ENCODE measurements around the gene MTCH2. TPM values are rescaled to one million over a fixed set of nuclear protein-coding genes. Genes with fewer than 3 reads are reported as not detected.
"Not testable (repeated sequence)": the region's sequence is repeated elsewhere in the genome, so short reads cannot be mapped to it uniquely, and the experiment has no call there.

The MTCH2 gene
- total RNA-seq, result 10 to 100 TPM; 23.6 to 23.9 TPM
- 10 to 100 TPM; 58.8 to 66.8 TPM for polyA plus RNA-seq

DNA sequence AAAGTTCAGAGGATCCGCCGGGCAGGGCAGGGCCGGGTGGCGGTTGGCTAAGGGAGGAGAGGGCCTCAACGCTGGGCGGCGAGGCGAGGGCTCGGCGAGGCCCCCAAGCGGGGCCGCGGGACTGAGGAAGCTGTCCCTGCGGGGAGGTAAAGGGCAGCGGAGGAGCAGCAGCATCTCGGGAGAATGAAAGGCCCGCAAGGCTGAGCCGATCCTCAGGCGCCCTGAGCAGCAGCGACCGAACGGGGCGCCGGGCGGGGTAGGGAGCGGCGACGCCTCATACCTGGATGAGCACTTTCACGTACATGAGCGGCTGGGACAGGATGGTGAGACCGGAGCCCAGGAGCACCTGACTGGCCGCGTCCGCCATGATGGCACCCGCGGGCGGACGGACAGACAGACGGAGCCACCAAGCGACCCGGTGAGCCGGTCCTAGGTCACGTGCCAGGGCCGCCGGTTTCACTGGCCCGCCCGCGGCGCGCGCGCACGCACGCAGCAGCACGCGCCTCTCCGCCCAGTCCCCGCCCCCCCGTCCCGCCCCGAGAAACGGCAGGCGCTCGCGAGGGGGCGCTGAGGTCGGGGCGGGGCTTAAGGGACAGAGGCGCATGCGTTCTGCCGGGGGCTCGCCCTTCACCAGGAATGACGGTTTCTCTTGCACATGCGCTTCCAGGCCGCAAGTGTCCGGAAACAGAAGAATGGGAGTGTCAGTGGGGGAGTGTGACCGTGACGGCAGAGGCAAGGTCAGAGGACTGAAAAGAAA is at the start of gene MTCH2:
Gene MTCH2 (minus strand): TSS at position 461 of the 757 bp plus-strand sequence. CDS start 94 bp downstream, at position 367.
- POLR2A ChIA-PET (ENCODE audit: partially characterized antibody), result interaction anchor here (2.4 kb wide), 1 partner anchor 73 kb away, joined by 7 read pairs; the partner anchor contains the start of gene AGBL2
- H3K36me3 ChIP-seq (ENCODE audit: insufficient read depth, low read length), result peaks cover 7% of the 10 kb centered on the region
- Mint-ChIP-seq H3K36me3 (peaks cover 15 to 25% of the 10 kb centered on the region in 2 donors), H3K27me3 (no peaks in the 10 kb centered on the region), H3K4me3 (peak within 1 kb of the TSS; percentile 82 to 98 (median 96)), H3K9me3 (no peaks in the 10 kb centered on the region), H3K4me1 (peaks cover 11 to 31% (median 18%) of the 10 kb centered on the region in 4 donors), H3K27ac (peak within 1 kb of the TSS; percentile 84 to 99 (median 98))
- peaks cover 23% of the 10 kb centered on the region for H3K4me1 ChIP-seq (ENCODE audit: insufficient read depth, low read length)
- DNase-seq, result peak; percentile 95 to 96 (median 96)
- intact Hi-C loops (cut with micrococcal nuclease), result loop anchor here (1.0 to 5.0 kb wide), 7 partner anchors 73 to 468 kb away; partner anchors contain the start of genes AGBL2, CELF1, FNBP4 and NUP160
- H3K9me3 ChIP-seq (ENCODE audit: control insufficient read depth in 1 of 2, low read length in 2 of 2), result no peaks in the 10 kb centered on the region
- CTCF ChIA-PET (ENCODE audit: partially characterized antibody), result interaction anchor here (0.6 to 0.9 kb wide), 4 partner anchors 73 to 119 kb away, joined by 3 to 4 read pairs (median 4); partner anchors contain the start of gene AGBL2
- H3K27ac ChIP-seq (ENCODE audit: low read depth, low read length), result peak within 1 kb of the TSS; percentile 93
- H3K4me3 ChIP-seq (ENCODE audit: low read length in 2 of 2), result peak within 1 kb of the TSS; percentile 86 to 90
- H3K27me3 ChIP-seq (ENCODE audit: insufficient read depth, low read length), result no peaks in the 10 kb centered on the region

DNA sequence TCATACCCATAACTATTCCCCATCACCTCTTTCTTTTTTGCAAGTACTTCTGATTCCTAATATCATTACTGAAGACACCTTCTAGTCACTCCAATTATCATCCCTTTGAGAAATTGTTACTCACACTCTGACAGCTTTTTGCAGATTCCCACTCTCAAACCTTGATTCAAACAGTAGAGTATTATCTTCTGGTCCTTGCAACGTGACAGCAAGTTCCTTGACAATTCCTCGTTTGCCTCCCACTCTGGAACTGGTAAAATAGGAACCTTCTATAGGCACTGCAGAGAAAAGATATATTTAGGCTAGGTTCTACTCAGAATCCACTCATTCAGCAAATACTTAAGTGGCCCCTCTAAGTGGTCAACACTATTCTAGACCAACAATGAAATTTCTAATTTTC is 49.6 kb upstream of the MTCH2 start:
- no peak overlapping the region for H3K27ac ChIP-seq (ENCODE audit: low read depth, low read length)
- no peak for DNase-seq
- intact Hi-C loops (cut with micrococcal nuclease), result no loop called here
- H3K27ac Mint-ChIP-seq, result no peak overlapping the region
- peaks cover 4 to 7% (median 5%) of the 10 kb centered on the region in 4 donors for H3K4me1 Mint-ChIP-seq
- no peak overlapping the region for H3K4me3 Mint-ChIP-seq
- H3K36me3 Mint-ChIP-seq, result no peaks in the 10 kb centered on the region
- no peaks in the 10 kb centered on the region for H3K27me3 Mint-ChIP-seq
- no peaks in the 10 kb centered on the region for H3K9me3 ChIP-seq (ENCODE audit: control insufficient read depth in 1 of 2, low read length in 2 of 2)
- H3K4me1 ChIP-seq (ENCODE audit: insufficient read depth, low read length), result no peaks in the 10 kb centered on the region
- CTCF ChIA-PET (ENCODE audit: partially characterized antibody), result no interaction called here
- no peaks in the 10 kb centered on the region for H3K9me3 Mint-ChIP-seq
- no peaks in the 10 kb centered on the region for H3K27me3 ChIP-seq (ENCODE audit: insufficient read depth, low read length)
- H3K36me3 ChIP-seq (ENCODE audit: insufficient read depth, low read length), result no peaks in the 10 kb centered on the region
- no peak overlapping the region for H3K4me3 ChIP-seq (ENCODE audit: low read length in 2 of 2)
- POLR2A ChIA-PET (ENCODE audit: partially characterized antibody), result no interaction called here

DNA sequence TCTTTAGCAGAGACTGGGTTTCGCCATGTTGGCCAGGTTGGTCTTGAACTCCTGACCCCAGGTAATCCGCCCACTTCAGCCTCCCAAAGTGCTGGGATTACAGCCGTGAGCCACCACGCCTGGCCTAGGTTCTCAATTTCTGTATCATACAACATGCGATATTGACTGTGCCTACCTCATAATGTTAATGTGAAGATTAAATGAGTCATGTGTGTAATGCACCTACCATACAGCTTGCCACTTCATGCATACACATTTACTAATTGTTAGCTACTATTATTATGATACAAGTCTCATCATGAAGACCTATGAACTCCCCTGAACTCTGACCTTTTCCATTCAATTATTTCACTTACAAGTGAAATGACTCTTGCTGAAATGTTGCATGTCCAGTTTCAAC is 47.1 kb upstream of the MTCH2 start:
- CTCF ChIA-PET (ENCODE audit: partially characterized antibody), result interaction anchor here (0.6 kb wide), 1 partner anchor 15 kb away, joined by 3 read pairs; no protein-coding TSS in a partner anchor
- H3K9me3 ChIP-seq (ENCODE audit: control insufficient read depth in 1 of 2, low read length in 2 of 2), result no peaks in the 10 kb centered on the region
- no peaks in the 10 kb centered on the region for H3K27me3 Mint-ChIP-seq
- no peak overlapping the region for H3K4me3 Mint-ChIP-seq
- no peak for DNase-seq
- no peak overlapping the region for H3K27ac Mint-ChIP-seq
- no peaks in the 10 kb centered on the region for H3K9me3 Mint-ChIP-seq
- POLR2A ChIA-PET (ENCODE audit: partially characterized antibody), result no interaction called here
- H3K27me3 ChIP-seq (ENCODE audit: insufficient read depth, low read length), result no peaks in the 10 kb centered on the region
- H3K27ac ChIP-seq (ENCODE audit: low read depth, low read length), result no peak overlapping the region
- H3K4me1 Mint-ChIP-seq, result peaks cover 4 to 7% (median 5%) of the 10 kb centered on the region in 4 donors
- intact Hi-C loops (cut with micrococcal nuclease), result no loop called here
- H3K4me3 ChIP-seq (ENCODE audit: low read length in 2 of 2), result no peak overlapping the region
- H3K36me3 Mint-ChIP-seq, result no peaks in the 10 kb centered on the region
- no peaks in the 10 kb centered on the region for H3K4me1 ChIP-seq (ENCODE audit: insufficient read depth, low read length)
- H3K36me3 ChIP-seq (ENCODE audit: insufficient read depth, low read length), result no peaks in the 10 kb centered on the region

DNA sequence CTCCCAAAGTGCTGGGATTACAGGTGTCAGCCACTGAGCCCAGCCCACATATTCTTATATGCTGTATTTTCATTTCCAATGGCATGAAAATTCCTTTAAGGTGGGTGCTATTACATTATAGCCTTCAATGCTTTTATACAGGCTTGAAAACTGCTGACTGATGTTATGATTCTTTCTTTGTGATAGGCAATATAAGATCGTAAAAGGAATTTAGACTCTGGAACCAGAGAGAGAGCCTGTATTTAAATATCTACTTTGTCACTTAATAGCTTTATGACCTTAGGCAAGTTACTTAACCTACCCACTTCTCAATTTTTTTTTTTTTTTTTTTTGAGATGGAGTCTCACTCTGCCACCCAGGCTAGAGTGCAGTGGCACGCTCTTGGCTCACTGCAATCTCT is 46.6 kb upstream of the MTCH2 start:
- Mint-ChIP-seq H3K9me3 (no peaks in the 10 kb centered on the region), H3K27me3 (no peaks in the 10 kb centered on the region), H3K27ac (no peak overlapping the region), H3K36me3 (no peaks in the 10 kb centered on the region), H3K4me3 (no peak overlapping the region), H3K4me1 (peaks cover 4 to 7% (median 5%) of the 10 kb centered on the region in 4 donors)
- H3K4me1 ChIP-seq (ENCODE audit: insufficient read depth, low read length), result no peaks in the 10 kb centered on the region
- no peak overlapping the region for H3K4me3 ChIP-seq (ENCODE audit: low read length in 2 of 2)
- POLR2A ChIA-PET (ENCODE audit: partially characterized antibody), result no interaction called here
- CTCF ChIA-PET (ENCODE audit: partially characterized antibody), result interaction anchor here (0.6 kb wide), 1 partner anchor 14 kb away, joined by 3 read pairs; no protein-coding TSS in a partner anchor
- H3K27ac ChIP-seq (ENCODE audit: low read depth, low read length), result no peak overlapping the region
- no peaks in the 10 kb centered on the region for H3K27me3 ChIP-seq (ENCODE audit: insufficient read depth, low read length)
- intact Hi-C loops (cut with micrococcal nuclease), result no loop called here
- no peaks in the 10 kb centered on the region for H3K9me3 ChIP-seq (ENCODE audit: control insufficient read depth in 1 of 2, low read length in 2 of 2)
- no peak for DNase-seq
- no peaks in the 10 kb centered on the region for H3K36me3 ChIP-seq (ENCODE audit: insufficient read depth, low read length)

DNA sequence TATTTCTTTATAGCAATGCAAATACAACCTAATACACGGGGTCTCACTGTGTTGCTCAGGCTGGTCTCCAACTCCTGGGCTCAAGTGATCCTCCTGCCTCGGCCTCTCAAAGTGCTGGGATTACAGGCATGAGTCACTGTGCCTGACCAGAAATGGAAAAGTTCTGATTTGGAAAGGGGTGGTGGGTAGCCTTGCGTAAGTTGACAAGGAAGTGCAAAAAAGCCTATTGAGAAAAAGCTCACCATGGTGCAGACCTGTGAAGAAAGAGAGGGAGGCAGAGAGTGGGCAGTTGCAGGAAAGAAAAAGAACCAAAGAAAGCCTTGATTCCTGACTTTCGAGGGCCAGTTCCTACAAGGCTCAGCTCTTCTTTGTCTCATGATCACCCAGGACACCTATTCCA is 45.8 kb upstream of the MTCH2 start:
- intact Hi-C loops (cut with micrococcal nuclease), result no loop called here
- Mint-ChIP-seq H3K9me3 (no peaks in the 10 kb centered on the region), H3K27me3 (no peaks in the 10 kb centered on the region), H3K4me1 (peaks cover 4 to 5% (median 4%) of the 10 kb centered on the region in 4 donors), H3K27ac (no peak overlapping the region), H3K36me3 (no peaks in the 10 kb centered on the region), H3K4me3 (no peak overlapping the region)
- no peaks in the 10 kb centered on the region for H3K4me1 ChIP-seq (ENCODE audit: insufficient read depth, low read length)
- no peak for DNase-seq
- no peak overlapping the region for H3K4me3 ChIP-seq (ENCODE audit: low read length in 2 of 2)
- ChIA-PET CTCF (ENCODE audit: partially characterized antibody) (no interaction called here), POLR2A (ENCODE audit: partially characterized antibody) (no interaction called here)
- H3K36me3 ChIP-seq (ENCODE audit: insufficient read depth, low read length), result no peaks in the 10 kb centered on the region
- no peak overlapping the region for H3K27ac ChIP-seq (ENCODE audit: low read depth, low read length)
- H3K9me3 ChIP-seq (ENCODE audit: control insufficient read depth in 1 of 2, low read length in 2 of 2), result no peaks in the 10 kb centered on the region
- H3K27me3 ChIP-seq (ENCODE audit: insufficient read depth, low read length), result no peaks in the 10 kb centered on the region

DNA sequence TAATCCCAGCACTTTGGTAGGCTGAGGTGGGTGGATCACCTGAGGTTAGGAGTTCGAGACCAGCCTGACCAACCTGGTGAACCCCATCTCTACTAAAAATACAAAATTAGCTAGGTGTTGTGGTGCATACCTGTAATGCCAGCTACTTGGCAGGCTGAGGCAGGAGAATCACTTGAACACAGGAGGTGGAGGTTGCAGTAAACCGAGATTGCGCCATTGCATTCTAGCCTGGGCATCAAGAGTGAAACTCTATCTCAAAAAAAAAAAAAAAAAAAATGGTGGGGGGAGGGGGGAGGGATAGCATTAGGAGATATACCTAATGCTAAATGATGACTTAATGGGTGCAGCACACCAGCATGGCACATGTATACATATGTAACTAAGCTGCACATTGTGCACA is 44.3 kb upstream of the MTCH2 start:
- not testable (repeated sequence) for H3K27ac Mint-ChIP-seq; H3K36me3 ChIP-seq (ENCODE audit: insufficient read depth, low read length)

DNA sequence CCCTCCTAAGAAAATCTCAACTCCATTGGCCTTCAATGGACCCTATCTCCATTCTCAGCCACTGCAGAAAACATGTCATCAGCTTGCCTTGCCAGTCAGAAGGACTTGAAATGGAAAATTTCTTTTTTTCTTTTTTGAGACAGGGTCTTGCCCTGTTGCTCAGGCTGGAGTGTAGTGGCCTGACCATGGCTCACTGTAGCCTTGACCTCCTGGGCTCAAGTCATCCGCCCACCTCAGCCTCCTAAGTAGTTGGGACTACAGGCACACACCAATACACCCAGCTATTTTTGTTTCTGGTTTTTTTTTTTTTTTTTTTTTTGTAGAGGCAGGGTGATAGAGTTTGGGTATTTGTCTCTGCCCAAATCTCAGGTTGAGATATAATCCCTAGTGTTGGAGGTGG is 43.8 kb upstream of the MTCH2 start:
- Histone ChIP-seq H3K27me3 (ENCODE audit: insufficient read depth, low read length) (no peaks in the 10 kb centered on the region), H3K4me3 (ENCODE audit: low read length in 2 of 2) (no peak overlapping the region), H3K36me3 (ENCODE audit: insufficient read depth, low read length) (no peaks in the 10 kb centered on the region), H3K4me1 (ENCODE audit: insufficient read depth, low read length) (no peaks in the 10 kb centered on the region), H3K9me3 (ENCODE audit: control insufficient read depth in 1 of 2, low read length in 2 of 2) (no peaks in the 10 kb centered on the region), H3K27ac (ENCODE audit: low read depth, low read length) (no peak overlapping the region)
- Mint-ChIP-seq H3K4me3 (no peak overlapping the region), H3K36me3 (no peaks in the 10 kb centered on the region), H3K9me3 (no peaks in the 10 kb centered on the region), H3K27ac (no peak overlapping the region), H3K4me1 (no peaks in the 10 kb centered on the region), H3K27me3 (no peaks in the 10 kb centered on the region)
- DNase-seq, result no peak
- ChIA-PET POLR2A (ENCODE audit: partially characterized antibody) (no interaction called here), CTCF (ENCODE audit: partially characterized antibody) (interaction anchor here (0.6 kb wide), 1 partner anchor 381 kb away, joined by 3 read pairs; no protein-coding TSS in a partner anchor)
- intact Hi-C loops (cut with micrococcal nuclease), result no loop called here

More for the DNA sequence above, 44.3 kb upstream of the MTCH2 start:
- H3K27ac ChIP-seq (ENCODE audit: low read depth, low read length); DNase-seq; H3K4me3 Mint-ChIP-seq; H3K4me1 ChIP-seq (ENCODE audit: insufficient read depth, low read length); H3K9me3 ChIP-seq (ENCODE audit: control insufficient read depth in 1 of 2, low read length in 2 of 2); H3K4me1 Mint-ChIP-seq; H3K9me3 Mint-ChIP-seq; H3K27me3 ChIP-seq (ENCODE audit: insufficient read depth, low read length); intact Hi-C loops (cut with micrococcal nuclease); H3K4me3 ChIP-seq (ENCODE audit: low read length in 2 of 2); H3K27me3 Mint-ChIP-seq; H3K36me3 Mint-ChIP-seq: not testable (repeated sequence)
- ChIA-PET CTCF (ENCODE audit: partially characterized antibody) (interaction anchor here (0.6 kb wide), 1 partner anchor 9 kb away, joined by 3 read pairs; no protein-coding TSS in a partner anchor), POLR2A (ENCODE audit: partially characterized antibody) (interaction anchor here (0.7 kb wide), 2 partner anchors 12 to 1145 kb away, joined by 3 read pairs; no protein-coding TSS in a partner anchor)

All from CD4-positive, alpha-beta memory T cell (primary cell).